Measurements from ENCODE around the gene ATG101. TPM values are rescaled to one million over a fixed set of nuclear protein-coding genes. Genes with fewer than 3 reads are reported as not detected.

ATG101 gene
- total and polyA plus RNA-seq, 2 of the 13 experiments (the other 11 are each of a cell fraction or from before 2014, with no cell fraction given), result 58.2 to 67.7 TPM

- TF ChIP-seq ZNF609 (CRISPR knock-in tag; IDR thresholded peaks at IDR 0.05; ENCODE audit: borderline replicate concordance) (peak; percentile 65), ETV5 (CRISPR knock-in tag; IDR thresholded peaks at IDR 0.05; ENCODE audit: borderline replicate concordance) (peak; percentile 32), MAX (IDR thresholded peaks at IDR 0.05) (peak; percentile 76), NFATC3 (CRISPR knock-in tag; IDR thresholded peaks at IDR 0.05) (no peak), ZHX2 (IDR thresholded peaks at IDR 0.05; ENCODE audit: low read depth) (no peak), ZHX2 (CRISPR knock-in tag; IDR thresholded peaks at IDR 0.05; ENCODE audit: borderline replicate concordance) (no peak), MED8 (CRISPR knock-in tag; IDR thresholded peaks at IDR 0.05; ENCODE audit: insufficient replicate concordance) (no peak), ZBTB39 (CRISPR knock-in tag; IDR thresholded peaks at IDR 0.05) (no peak), ZNF766 (CRISPR knock-in tag; IDR thresholded peaks at IDR 0.05; ENCODE audit: borderline replicate concordance) (no peak), MXI1 (IDR thresholded peaks at IDR 0.05; ENCODE audit: borderline replicate concordance, low read depth, low read length) (peak; percentile 49; the same call in 1 of the 3 replicates), ZMYM4 (CRISPR knock-in tag; IDR thresholded peaks at IDR 0.05) (peak; percentile 29), ZNF362 (CRISPR knock-in tag; IDR thresholded peaks at IDR 0.05; ENCODE audit: borderline replicate concordance) (no peak), EEA1 (CRISPR knock-in tag; IDR thresholded peaks at IDR 0.05; ENCODE audit: borderline replicate concordance) (no peak), CEBPG (CRISPR knock-in tag; IDR thresholded peaks at IDR 0.05) (no peak)
Observed at GRCh38 chr12:52119398-52120254, 49.8 kb downstream of the ATG101 start (continued).

Measured in HepG2 (cell line).